Measurements from ENCODE around the gene LCE2D. TPM values are rescaled to one million over a fixed set of nuclear protein-coding genes. Genes with fewer than 3 reads are reported as not detected.

LCE2D gene, protein sequence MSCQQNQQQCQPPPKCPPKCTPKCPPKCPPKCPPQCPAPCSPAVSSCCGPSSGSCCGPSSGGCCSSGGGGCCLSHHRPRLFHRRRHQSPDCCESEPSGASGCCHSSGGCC
- not detected for total RNA-seq

- TF ChIP-seq, protein P1, sequence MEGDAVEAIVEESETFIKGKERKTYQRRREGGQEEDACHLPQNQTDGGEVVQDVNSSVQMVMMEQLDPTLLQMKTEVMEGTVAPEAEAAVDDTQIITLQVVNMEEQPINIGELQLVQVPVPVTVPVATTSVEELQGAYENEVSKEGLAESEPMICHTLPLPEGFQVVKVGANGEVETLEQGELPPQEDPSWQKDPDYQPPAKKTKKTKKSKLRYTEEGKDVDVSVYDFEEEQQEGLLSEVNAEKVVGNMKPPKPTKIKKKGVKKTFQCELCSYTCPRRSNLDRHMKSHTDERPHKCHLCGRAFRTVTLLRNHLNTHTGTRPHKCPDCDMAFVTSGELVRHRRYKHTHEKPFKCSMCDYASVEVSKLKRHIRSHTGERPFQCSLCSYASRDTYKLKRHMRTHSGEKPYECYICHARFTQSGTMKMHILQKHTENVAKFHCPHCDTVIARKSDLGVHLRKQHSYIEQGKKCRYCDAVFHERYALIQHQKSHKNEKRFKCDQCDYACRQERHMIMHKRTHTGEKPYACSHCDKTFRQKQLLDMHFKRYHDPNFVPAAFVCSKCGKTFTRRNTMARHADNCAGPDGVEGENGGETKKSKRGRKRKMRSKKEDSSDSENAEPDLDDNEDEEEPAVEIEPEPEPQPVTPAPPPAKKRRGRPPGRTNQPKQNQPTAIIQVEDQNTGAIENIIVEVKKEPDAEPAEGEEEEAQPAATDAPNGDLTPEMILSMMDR (IDR thresholded peaks at IDR 0.05): no peak
- H3K4me3 ChIP-seq: no peak within 1 kb of the TSS
- DNase-seq: no peak
- intact Hi-C loops (cut with DNase I): no loop called here
- H3K27ac ChIP-seq: no peak within 1 kb of the TSS
- no peak within 1 kb of the TSS for H3K9ac ChIP-seq (ENCODE audit: low read depth in 2 of 2, low read length in 2 of 2)
- H3K36me3 ChIP-seq: no peaks in the 10 kb centered on the region
- H3K9me3 ChIP-seq: no peaks in the 10 kb centered on the region
- no peaks in the 10 kb centered on the region for H3K27me3 ChIP-seq
- H3K4me1 ChIP-seq: no peaks in the 10 kb centered on the region
These were observed at the start of gene LCE2D for GRCh38 chr1:152663098-152663497. TSS of gene LCE2D (plus strand) at chr1:152663380. CDS start at chr1:152664106, 726 bp downstream.

GRCh38 chr1:152613511-152613910 is 49.7 kb upstream of the LCE2D start, which contains the start of gene LCE3B:
TSS of gene LCE3B (plus strand) at chr1:152613811. CDS start at chr1:152613811, 0 bp downstream.
- TF ChIP-seq, protein P1 (IDR thresholded peaks at IDR 0.05): no peak
- Histone ChIP-seq H3K9ac (ENCODE audit: low read depth in 2 of 2, low read length in 2 of 2) (no peak within 1 kb of the TSS), H3K4me3 (no peak within 1 kb of the TSS), H3K27ac (no peak within 1 kb of the TSS), H3K9me3 (no peaks in the 10 kb centered on the region), H3K27me3 (no peaks in the 10 kb centered on the region), H3K4me1 (no peaks in the 10 kb centered on the region), H3K36me3 (no peaks in the 10 kb centered on the region)
- intact Hi-C loops (cut with DNase I): no loop called here
- DNase-seq: no peak

GRCh38 chr1:152621993-152622392 is 41.2 kb upstream of the LCE2D start:
- no peaks in the 10 kb centered on the region for H3K4me1 ChIP-seq
- TF ChIP-seq, protein P1 (IDR thresholded peaks at IDR 0.05): no peak
- intact Hi-C loops (cut with DNase I): no loop called here

GRCh38 chr1:152622803-152623202 is 40.4 kb upstream of the LCE2D start, which contains the start of gene LCE3A:
TSS of gene LCE3A (minus strand) at chr1:152623103. CDS start at chr1:152623103, 0 bp downstream.
- Histone ChIP-seq H3K27ac (no peak within 1 kb of the TSS), H3K27me3 (no peaks in the 10 kb centered on the region), H3K9ac (ENCODE audit: low read depth in 2 of 2, low read length in 2 of 2) (no peak within 1 kb of the TSS), H3K9me3 (no peaks in the 10 kb centered on the region), H3K4me3 (no peak within 1 kb of the TSS), H3K36me3 (no peaks in the 10 kb centered on the region), H3K4me1 (no peaks in the 10 kb centered on the region)
- intact Hi-C loops (cut with DNase I): no loop called here
- no peak for DNase-seq
- TF ChIP-seq, protein P1 (IDR thresholded peaks at IDR 0.05): no peak

More at GRCh38 chr1:152621993-152622392, 41.2 kb upstream of the LCE2D start:
- Histone ChIP-seq H3K27me3 (no peaks in the 10 kb centered on the region), H3K9me3 (no peaks in the 10 kb centered on the region), H3K4me3 (no peak overlapping the region), H3K9ac (ENCODE audit: low read depth in 2 of 2, low read length in 2 of 2) (no peak overlapping the region), H3K36me3 (no peaks in the 10 kb centered on the region), H3K27ac (no peak overlapping the region)
- DNase-seq: no peak

- Histone ChIP-seq H3K27ac (no peak overlapping the region), H3K4me1 (no peaks in the 10 kb centered on the region), H3K9me3 (no peaks in the 10 kb centered on the region), H3K36me3 (no peaks in the 10 kb centered on the region), H3K27me3 (no peaks in the 10 kb centered on the region), H3K9ac (ENCODE audit: low read depth in 2 of 2, low read length in 2 of 2) (no peak overlapping the region), H3K4me3 (no peak overlapping the region)
- TF ChIP-seq, protein P1 (IDR thresholded peaks at IDR 0.05): no peak
- DNase-seq: no peak
- intact Hi-C loops (cut with DNase I): no loop called here
These were observed 39.9 kb upstream of the LCE2D start for GRCh38 chr1:152623203-152623844.
